ENCODE data around the gene ANKRD28. TPM values are rescaled to one million over a fixed set of nuclear protein-coding genes. Genes with fewer than 3 reads are reported as not detected.

The ANKRD28 gene
- total RNA-seq, 1 experiment from 2014 or later, result 83.0 TPM

- no peaks in the 10 kb centered on the region; the same call in 1 of the 2 replicates for H3K9me3 ChIP-seq (replicated peaks)
- DNase-seq (ENCODE audit: low read depth in 1 of 2, low spot score in 2 of 2), result peak; percentile 87
- no peak overlapping the region for H3K4me3 ChIP-seq
- no peaks in the 10 kb centered on the region for H3K27me3 ChIP-seq (replicated peaks)
- peaks cover 74% of the 10 kb centered on the region for H3K4me1 ChIP-seq (replicated peaks)
- peaks cover 14% of the 10 kb centered on the region; the same call in 1 of the 2 replicates for H3K36me3 ChIP-seq
- peak overlapping the region; percentile 98 for H3K27ac ChIP-seq
Observed at GRCh38 chr3:15636028-15636709, 161.6 kb downstream of the ANKRD28 start.

GRCh38 chr3:15635121-15635661, 162.6 kb downstream of the ANKRD28 start:
- Histone ChIP-seq H3K4me3 (no peak overlapping the region), H3K27me3 (replicated peaks) (no peaks in the 10 kb centered on the region), H3K27ac (peak overlapping the region; percentile 98), H3K9me3 (replicated peaks) (no peaks in the 10 kb centered on the region; the same call in 1 of the 2 replicates), H3K4me1 (replicated peaks) (peaks cover 82% of the 10 kb centered on the region), H3K36me3 (peaks cover 14% of the 10 kb centered on the region; the same call in 1 of the 2 replicates)
- DNase-seq (ENCODE audit: low read depth in 1 of 2, low spot score in 2 of 2), result peak in 1 of 2 experiments; percentile 51

GRCh38 chr3:15634671-15635070, 163.1 kb downstream of the ANKRD28 start:
- Histone ChIP-seq H3K36me3 (peaks cover 14% of the 10 kb centered on the region; the same call in 1 of the 2 replicates), H3K9me3 (replicated peaks) (no peaks in the 10 kb centered on the region; the same call in 1 of the 2 replicates), H3K27me3 (replicated peaks) (no peaks in the 10 kb centered on the region), H3K4me3 (no peak overlapping the region), H3K27ac (peak overlapping the region; percentile 98), H3K4me1 (replicated peaks) (peaks cover 82% of the 10 kb centered on the region)
- no peak for DNase-seq (ENCODE audit: low read depth in 1 of 2, low spot score in 2 of 2)

- peaks cover 81% of the 10 kb centered on the region for H3K4me1 ChIP-seq (replicated peaks)
- H3K27me3 ChIP-seq (replicated peaks), result no peaks in the 10 kb centered on the region
- H3K9me3 ChIP-seq (replicated peaks), result no peaks in the 10 kb centered on the region; the same call in 1 of the 2 replicates
- H3K4me3 ChIP-seq, result no peak overlapping the region
- no peak for DNase-seq (ENCODE audit: low read depth in 1 of 2, low spot score in 2 of 2)
- H3K36me3 ChIP-seq, result peaks cover 14% of the 10 kb centered on the region; the same call in 1 of the 2 replicates
- H3K27ac ChIP-seq, result peak overlapping the region; percentile 98
Observed at GRCh38 chr3:15633766-15634598, 163.8 kb downstream of the ANKRD28 start.

- H3K36me3 ChIP-seq, result peaks cover 7% of the 10 kb centered on the region; the same call in 1 of the 2 replicates
- no peaks in the 10 kb centered on the region for H3K27me3 ChIP-seq (replicated peaks)
- H3K4me3 ChIP-seq, result no peak overlapping the region
- DNase-seq (ENCODE audit: low read depth in 1 of 2, low spot score in 2 of 2), result no peak
- H3K9me3 ChIP-seq (replicated peaks), result no peaks in the 10 kb centered on the region
- H3K27ac ChIP-seq, result 0 out of 2 replicates have a peak overlapping the region, but pooled peaks have one; percentile 98
- H3K4me1 ChIP-seq (replicated peaks), result peaks cover 74% of the 10 kb centered on the region
Observed at GRCh38 chr3:15633159-15633558, 164.6 kb downstream of the ANKRD28 start.

- Histone ChIP-seq H3K27ac (peak overlapping the region; percentile 95), H3K4me1 (replicated peaks) (peaks cover 66% of the 10 kb centered on the region), H3K27me3 (replicated peaks) (no peaks in the 10 kb centered on the region), H3K4me3 (no peak overlapping the region), H3K9me3 (replicated peaks) (no peaks in the 10 kb centered on the region), H3K36me3 (peaks cover 2% of the 10 kb centered on the region; the same call in 1 of the 2 replicates)
- no peak for DNase-seq (ENCODE audit: low read depth in 1 of 2, low spot score in 2 of 2)
Observed at GRCh38 chr3:15632212-15632580, 165.6 kb downstream of the ANKRD28 start.

GRCh38 chr3:15631426-15632211, 166.2 kb downstream of the ANKRD28 start:
- no peaks in the 10 kb centered on the region for H3K36me3 ChIP-seq
- no peaks in the 10 kb centered on the region for H3K27me3 ChIP-seq (replicated peaks)
- H3K9me3 ChIP-seq (replicated peaks), result no peaks in the 10 kb centered on the region
- peak overlapping the region; percentile 95 for H3K27ac ChIP-seq
- no peak for DNase-seq (ENCODE audit: low read depth in 1 of 2, low spot score in 2 of 2)
- peaks cover 60% of the 10 kb centered on the region for H3K4me1 ChIP-seq (replicated peaks)
- H3K4me3 ChIP-seq, result no peak overlapping the region

- H3K36me3 ChIP-seq, result no peaks in the 10 kb centered on the region
- no peaks in the 10 kb centered on the region for H3K27me3 ChIP-seq (replicated peaks)
- H3K4me3 ChIP-seq, result peak overlapping the region; percentile 14
- peaks cover 53% of the 10 kb centered on the region for H3K4me1 ChIP-seq (replicated peaks)
- H3K9me3 ChIP-seq (replicated peaks), result no peaks in the 10 kb centered on the region
- peak overlapping the region; percentile 95 for H3K27ac ChIP-seq
- DNase-seq (ENCODE audit: low read depth in 1 of 2, low spot score in 2 of 2), result peak; percentile 64 to 88
Observed at GRCh38 chr3:15630646-15631350, 167.0 kb downstream of the ANKRD28 start.

- DNase-seq (ENCODE audit: low read depth in 1 of 2, low spot score in 2 of 2), result peak; percentile 69 to 75
- H3K36me3 ChIP-seq, result no peaks in the 10 kb centered on the region
- peak overlapping the region; percentile 95 for H3K27ac ChIP-seq
- no peaks in the 10 kb centered on the region for H3K9me3 ChIP-seq (replicated peaks)
- no peaks in the 10 kb centered on the region for H3K27me3 ChIP-seq (replicated peaks)
- H3K4me3 ChIP-seq, result peak overlapping the region; percentile 14
- peaks cover 45% of the 10 kb centered on the region for H3K4me1 ChIP-seq (replicated peaks)
Observed at GRCh38 chr3:15629860-15630597, 167.8 kb downstream of the ANKRD28 start.

GRCh38 chr3:15628967-15629366, 168.8 kb downstream of the ANKRD28 start:
- Histone ChIP-seq H3K4me1 (replicated peaks) (peaks cover 34% of the 10 kb centered on the region), H3K36me3 (no peaks in the 10 kb centered on the region), H3K27ac (no peak overlapping the region), H3K4me3 (no peak overlapping the region), H3K9me3 (replicated peaks) (no peaks in the 10 kb centered on the region), H3K27me3 (replicated peaks) (no peaks in the 10 kb centered on the region)
- no peak for DNase-seq (ENCODE audit: low read depth in 1 of 2, low spot score in 2 of 2)

- Histone ChIP-seq H3K27ac (no peak overlapping the region), H3K4me3 (no peak overlapping the region), H3K36me3 (no peaks in the 10 kb centered on the region; the same call in 1 of the 2 replicates), H3K27me3 (replicated peaks) (no peaks in the 10 kb centered on the region), H3K9me3 (replicated peaks) (peaks cover 8% of the 10 kb centered on the region), H3K4me1 (replicated peaks) (no peaks in the 10 kb centered on the region)
- no peak for DNase-seq (ENCODE audit: low read depth in 1 of 2, low spot score in 2 of 2)
Observed at GRCh38 chr3:15623535-15624440, 174.0 kb downstream of the ANKRD28 start.
